ENCODE data around the gene WDR72. TPM values are rescaled to one million over a fixed set of nuclear protein-coding genes. Genes with fewer than 3 reads are reported as not detected.

The WDR72 gene
- total and polyA plus RNA-seq, 2 of the 8 experiments (the other 6 are each of a cell fraction or from before 2014, with no cell fraction given) = 1.2 to 1.9 TPM

- Histone ChIP-seq H3K9ac (replicated peaks in 1 of 4; ENCODE audit: extremely low read depth in 1 of 4, low read depth in 3 of 4, low read length in 3 of 4) (no peak overlapping the region), H2BK120ac (replicated peaks; ENCODE audit: low read depth, low read length) (no peak overlapping the region), H3K56ac (replicated peaks; ENCODE audit: insufficient read length, low read depth, low read length) (no peak overlapping the region), H3K27me3 (replicated peaks in 1 of 4; ENCODE audit: control insufficient read depth in 3 of 4, extremely low read depth in 1 of 4, insufficient read depth in 3 of 4, low read length in 3 of 4) (peaks cover 0 to 1% (median 0%) of the 10 kb centered on the region in 4 experiments; a peak in 1 of 7 replicates), H3K4me2 (ENCODE audit: insufficient read depth in 1 of 2, low read depth in 2 of 2, low read length in 2 of 2) (no peak overlapping the region), H3K4me1 (replicated peaks in 1 of 4; ENCODE audit: control insufficient read depth in 3 of 4, insufficient read depth in 4 of 4, low read length in 3 of 4) (no peaks in the 10 kb centered on the region), H3K79me2 (ENCODE audit: control insufficient read depth in 1 of 2, insufficient read depth in 2 of 2, low read length in 2 of 2) (no peaks in the 10 kb centered on the region), H4K5ac (ENCODE audit: insufficient read length, low read depth, low read length) (no peak overlapping the region), H3K4me3 (ENCODE audit: extremely low read depth in 1 of 4, insufficient read depth in 2 of 4, low read depth in 3 of 4, low read length in 4 of 4) (no peak overlapping the region), H3K14ac (ENCODE audit: insufficient read length) (no peak overlapping the region), H2AFZ (ENCODE audit: low read length) (no peak overlapping the region), H3K23me2 (ENCODE audit: low read depth, low read length) (no peaks in the 10 kb centered on the region), H3K79me1 (ENCODE audit: low read depth, low read length) (no peaks in the 10 kb centered on the region), H2BK15ac (ENCODE audit: low read length) (no peak overlapping the region), H3K4ac (replicated peaks; ENCODE audit: insufficient read length, low read depth, low read length) (no peak overlapping the region), H2BK12ac (ENCODE audit: low read depth, low read length) (no peak overlapping the region), H3K23ac (ENCODE audit: insufficient read length) (no peak overlapping the region), H4K8ac (ENCODE audit: extremely low read depth, insufficient read depth, low read length) (no peak overlapping the region), H2BK5ac (ENCODE audit: low read depth, low read length) (no peak overlapping the region), H4K91ac (replicated peaks; ENCODE audit: insufficient read length, low read length) (no peak overlapping the region), H3K36me3 (ENCODE audit: control insufficient read depth in 2 of 4, insufficient read depth in 4 of 4, low read length in 3 of 4) (no peaks in the 10 kb centered on the region), H4K20me1 (replicated peaks in 1 of 2; ENCODE audit: control insufficient read depth in 1 of 2, insufficient read depth in 2 of 2, low read length in 2 of 2) (no peaks in the 10 kb centered on the region), H3K27ac (ENCODE audit: low read depth, low read length) (no peak overlapping the region), H2AK5ac (ENCODE audit: low read depth, low read length) (no peak overlapping the region), H3K9me3 (ENCODE audit: insufficient read depth in 2 of 2, low read depth in 1 of 2, low read length in 1 of 2) (no peaks in the 10 kb centered on the region), H3K18ac (ENCODE audit: extremely low read depth, low read length) (no peak overlapping the region), H2BK20ac (ENCODE audit: low read length) (no peak overlapping the region)
- CTCF ChIA-PET (ENCODE audit: partially characterized antibody) = interaction anchor here (1.5 kb wide), 1 partner anchor 55 kb away, joined by 3 read pairs; no protein-coding TSS in a partner anchor
- FAIRE-seq = no peak
- WGBS, 2 experiments (ENCODE audit: extremely low coverage in 1 of 2, insufficient coverage in 1 of 2, insufficient read length in 1 of 2, insufficient replicate concordance in 2 of 2, low coverage in 1 of 2, low lambda C conversion rate in 2 of 2, missing lambda C conversion rate in 1 of 2) = 84% methylated on average over 2 of the region's 2 CpGs; no CpG with 5 or more reads in 1 of the 2 experiments
- no peak for DNase-seq (ENCODE audit: low read depth in 1 of 2, low spot score in 2 of 2)
- POLR2A ChIA-PET (ENCODE audit: partially characterized antibody) = no interaction called here
- TF ChIP-seq SAP30 (IDR thresholded peaks at IDR 0.05; ENCODE audit: insufficient read depth, insufficient replicate concordance, low read length) = no peak
- no peak for TF ChIP-seq ZNF274 (IDR thresholded peaks at IDR 0.05; ENCODE audit: borderline replicate concordance, extremely low read depth, low read length)
- no peak for TF ChIP-seq RFX5 (IDR thresholded peaks at IDR 0.05; ENCODE audit: borderline replicate concordance, low read depth, low read length)
- no peak for TF ChIP-seq SP1 (IDR thresholded peaks at IDR 0.05; ENCODE audit: low read depth, low read length)
- no peak for TF ChIP-seq RXRA (IDR thresholded peaks at IDR 0.05; ENCODE audit: insufficient read depth, low read depth, low read length)
- TF ChIP-seq POLR2AphosphoS5 (IDR thresholded peaks at IDR 0.05; ENCODE audit: low read depth, low read length) = no peak
- TF ChIP-seq EP300 (IDR thresholded peaks at IDR 0.05; ENCODE audit: borderline replicate concordance in 1 of 2, low read depth in 2 of 2, low read length in 2 of 2) = no peak
- no peak for TF ChIP-seq YY1 (IDR thresholded peaks at IDR 0.05; ENCODE audit: low read depth, low read length)
- TF ChIP-seq CREB1 (IDR thresholded peaks at IDR 0.05) = no peak
- TF ChIP-seq RAD21 (IDR thresholded peaks at IDR 0.05 in 1 of 2, conservative IDR thresholded peaks at IDR 0.05 in 1 of 2; ENCODE audit: low read depth in 2 of 2, low read length in 2 of 2) = no peak
- no peak for TF ChIP-seq USF2 (IDR thresholded peaks at IDR 0.05; ENCODE audit: low read length)
- no peak for TF ChIP-seq GTF2F1 (IDR thresholded peaks at IDR 0.05; ENCODE audit: borderline replicate concordance, low read depth, low read length)
- TF ChIP-seq SRF (IDR thresholded peaks at IDR 0.05; ENCODE audit: low read depth, low read length) = no peak
- TF ChIP-seq SIX5 (IDR thresholded peaks at IDR 0.05; ENCODE audit: low read depth, low read length) = no peak
Observed at GRCh38 chr15:53469422-53469821, 290.0 kb downstream of the WDR72 start.
